Stimulated activated CD4-positive, alpha-beta T cell treated with anti-CD3 and anti-CD28 coated beads, Interleukin-1b, Interleukin-23, amount 100 ng/mL, for 1 hour (primary cell): Measurements from ENCODE around the gene BPIFB4.

Experiments used
- DNase-seq, 2 donors: peaks; one replicate each; pipeline ENCODE4 v3.0.0-alpha.2; 2020; ENCODE audit warnings: low read depth in 2 of 2

Gene BPIFB4

GRCh38 chr20:33061658-33062028 is 17.8 kb upstream of the BPIFB4 start:
- DNase-seq, result no peak

DNA sequence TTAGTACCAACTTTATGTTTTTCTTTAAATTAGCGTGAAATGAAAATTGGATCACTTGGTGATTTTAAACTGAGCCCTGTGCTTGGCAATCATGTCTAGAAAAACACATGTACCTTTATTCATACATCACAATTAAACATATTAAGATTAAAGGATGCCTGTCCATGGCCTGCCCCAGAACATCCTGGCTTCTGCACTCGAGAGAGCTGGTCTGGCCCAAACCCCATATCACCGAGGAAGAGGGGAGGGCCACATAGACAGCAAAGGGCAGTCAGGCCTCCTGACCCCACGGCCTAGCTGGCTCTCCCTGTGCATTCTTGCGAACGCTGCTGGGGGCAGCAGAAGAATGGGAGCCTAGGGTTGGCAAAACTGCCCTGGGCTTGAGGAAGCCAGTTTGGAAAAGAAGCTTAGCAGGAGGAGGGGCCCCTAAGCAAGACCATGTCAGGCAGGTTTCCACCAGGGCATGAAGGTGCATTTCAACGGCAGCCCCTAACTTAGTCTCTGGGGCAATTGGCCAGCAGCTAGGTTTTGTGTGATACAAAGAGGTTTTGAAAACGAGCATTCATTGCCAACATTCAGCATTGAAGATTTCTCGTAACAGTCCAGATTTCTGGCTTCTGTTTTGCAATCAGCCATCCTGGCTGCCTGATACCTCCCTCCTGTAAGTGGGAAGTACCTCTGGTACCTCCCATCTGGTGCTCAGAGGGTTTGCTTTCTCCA is 17.2 kb upstream of the BPIFB4 start:
- no peak for DNase-seq

DNA sequence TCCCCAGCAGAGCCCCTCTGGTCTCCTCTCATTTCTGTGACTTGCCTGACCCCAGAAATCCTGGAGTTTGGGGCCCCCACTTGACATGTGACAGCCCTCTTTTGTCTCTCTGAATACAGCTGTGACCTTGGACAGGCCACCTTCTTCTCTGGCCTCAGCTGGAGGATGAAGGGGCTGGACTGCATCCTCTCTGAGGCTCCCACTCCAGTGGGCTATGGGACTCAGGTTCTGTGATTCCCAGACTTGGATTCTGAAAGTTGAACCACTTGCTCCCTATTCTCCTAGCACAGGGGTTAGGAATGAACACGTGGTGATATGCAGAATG is 16.7 kb upstream of the BPIFB4 start:
- DNase-seq, result no peak

DNA sequence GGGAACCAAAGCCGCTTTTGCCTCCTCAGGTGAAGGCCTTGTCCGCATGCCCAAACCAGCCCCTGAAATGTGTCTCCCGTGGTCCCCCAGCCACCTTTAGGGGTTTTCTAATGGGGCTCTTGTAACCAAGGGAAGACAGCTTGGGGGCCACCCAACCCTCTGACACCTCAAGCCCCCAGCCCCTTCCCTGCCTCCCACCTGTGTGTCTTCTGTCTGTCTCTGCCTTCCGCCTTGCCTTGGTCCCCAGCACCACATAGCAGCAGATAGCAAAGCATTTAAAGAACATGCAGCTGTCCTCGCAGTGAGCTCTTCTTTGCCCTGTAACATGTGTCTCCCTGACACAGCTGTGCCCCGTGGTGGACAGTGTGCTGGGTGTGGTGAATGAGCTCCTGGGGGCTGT is 16.2 kb upstream of the BPIFB4 start:
- no peak for DNase-seq

DNA sequence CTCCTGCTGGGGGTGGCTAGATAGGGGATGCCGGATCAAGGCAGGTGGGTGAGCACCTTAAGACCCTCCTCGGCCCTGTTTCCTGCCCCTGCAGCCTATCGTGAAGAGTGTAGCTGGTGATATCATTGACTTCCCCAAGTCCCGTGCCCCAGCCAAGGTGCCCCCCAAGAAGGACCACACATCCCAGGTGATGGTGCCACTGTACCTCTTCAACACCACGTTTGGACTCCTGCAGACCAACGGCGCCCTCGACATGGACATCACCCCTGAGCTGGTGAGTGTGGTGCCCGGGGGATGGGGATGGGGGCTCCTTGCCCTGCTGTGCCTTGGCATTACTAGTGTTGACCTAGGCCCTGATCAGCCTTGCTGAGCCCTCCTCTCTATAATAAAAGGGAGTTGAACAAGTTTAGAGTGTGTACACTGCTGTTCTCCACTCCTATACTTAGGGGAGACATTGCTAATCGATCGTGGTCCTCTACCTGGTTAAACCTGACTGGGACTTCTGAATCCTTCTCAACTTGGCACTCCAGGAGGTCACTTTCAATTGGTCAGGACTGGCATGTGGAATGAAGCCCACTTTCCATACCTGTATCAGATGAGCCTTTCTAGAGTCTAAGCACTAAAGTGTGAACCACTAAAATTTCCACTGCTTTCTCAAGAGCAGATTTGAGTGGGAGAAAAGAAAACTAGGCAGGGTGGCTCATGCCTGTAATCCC is 14.7 kb upstream of the BPIFB4 start:
- no peak for DNase-seq

- DNase-seq, result no peak
Observed at GRCh38 chr20:33065785-33066184, 13.7 kb upstream of the BPIFB4 start.

- no peak for DNase-seq
Observed at GRCh38 chr20:33067806-33068205, 11.6 kb upstream of the BPIFB4 start.

DNA sequence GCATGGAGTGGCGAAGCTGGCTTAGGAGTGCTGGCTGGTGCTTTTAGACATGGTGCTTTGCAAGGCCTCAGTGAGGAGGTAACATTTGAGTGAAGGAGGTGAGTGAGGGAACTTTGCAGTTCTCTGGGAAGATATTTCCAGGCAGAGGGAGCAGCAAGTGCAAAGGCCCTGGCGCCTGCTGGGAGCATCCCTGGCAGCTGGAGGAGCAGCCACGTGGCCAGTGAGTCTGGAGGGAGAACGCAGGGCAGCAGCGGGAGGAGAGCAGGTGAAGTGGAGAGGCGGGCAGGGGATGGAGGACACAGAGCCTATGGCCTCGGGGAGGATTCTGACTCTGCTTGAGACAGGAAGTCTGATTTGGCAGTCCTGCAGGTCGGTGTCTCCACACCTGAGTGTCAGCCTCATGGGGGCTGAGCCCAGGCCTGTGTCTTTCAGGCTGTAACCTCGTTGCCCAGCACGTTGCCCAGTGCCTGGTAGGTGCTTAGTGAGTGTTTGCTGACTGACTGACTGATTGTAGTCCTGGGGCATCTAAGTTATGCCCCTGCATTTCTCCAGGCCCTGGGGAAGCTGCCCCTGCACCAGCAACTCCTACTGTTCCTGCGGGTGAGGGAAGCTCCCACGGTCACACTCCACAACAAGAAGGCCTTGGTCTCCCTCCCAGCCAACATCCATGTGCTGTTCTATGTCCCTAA is 11.0 kb upstream of the BPIFB4 start:
- no peak for DNase-seq

DNA sequence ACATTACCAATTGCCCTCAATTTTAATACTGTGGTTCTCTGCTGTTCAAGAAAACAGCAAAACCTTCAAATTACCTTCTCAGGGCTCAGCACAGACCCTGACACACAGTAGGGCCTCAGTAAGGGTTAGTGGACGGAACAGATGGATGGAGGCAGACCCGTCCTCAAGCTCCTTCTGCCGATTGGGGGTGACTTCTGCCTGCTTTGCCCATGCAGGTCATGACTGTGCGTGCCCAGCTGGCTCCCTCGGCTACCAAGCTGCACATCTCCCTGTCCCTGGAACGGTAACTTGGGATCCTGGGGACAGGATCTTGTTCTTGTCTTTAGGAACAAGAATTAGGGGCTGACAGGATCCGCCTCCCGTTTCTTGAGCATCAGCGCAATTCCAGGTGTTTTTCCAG is 9.8 kb upstream of the BPIFB4 start:
- no peak for DNase-seq

DNA sequence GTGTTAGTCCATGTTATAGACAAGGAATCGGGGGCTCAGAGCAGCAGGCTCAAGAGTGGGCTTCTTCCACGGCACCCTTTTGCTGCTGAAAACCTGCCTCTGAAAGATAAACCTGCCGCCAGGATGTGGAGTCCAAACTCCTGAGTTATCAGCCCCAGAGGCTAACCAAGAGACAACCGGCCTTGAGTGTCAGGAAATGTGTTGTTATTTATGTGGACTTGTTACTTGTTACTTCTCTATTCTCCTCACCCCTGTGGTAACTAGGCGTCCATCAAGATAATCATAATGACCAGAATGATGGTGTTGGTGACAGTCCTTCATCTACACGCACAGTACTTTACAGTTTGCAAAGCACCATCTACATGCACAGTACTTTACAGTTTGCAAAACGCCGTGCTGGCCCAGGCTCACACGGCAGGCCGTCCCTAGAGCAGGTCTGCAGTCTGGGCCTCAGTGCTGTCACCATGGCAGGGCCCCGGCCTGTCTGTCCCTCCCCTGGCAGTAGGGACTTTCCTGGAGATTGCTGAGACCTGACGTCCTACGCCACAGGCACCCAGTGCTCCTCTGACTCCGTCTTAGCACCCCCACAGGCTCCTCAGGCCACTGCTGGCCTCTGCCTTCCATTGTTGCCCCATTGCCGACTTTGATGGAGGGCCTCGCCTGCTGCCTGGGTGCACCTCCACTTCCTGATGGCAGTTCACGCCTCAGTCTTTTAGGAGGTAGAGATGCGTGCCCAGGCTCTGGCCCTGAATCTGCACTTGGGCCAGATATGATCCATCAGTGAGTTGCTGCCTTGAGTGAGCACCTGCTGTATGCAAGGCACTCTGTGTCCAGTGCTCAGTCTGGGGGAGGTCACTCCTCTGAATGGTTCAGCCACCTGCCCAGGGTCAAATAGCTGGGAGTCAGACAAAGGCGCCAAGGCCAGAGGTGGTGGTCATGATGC is 9.1 kb upstream of the BPIFB4 start:
- DNase-seq, result no peak

- no peak for DNase-seq
Observed at GRCh38 chr20:33071198-33071597, 8.2 kb upstream of the BPIFB4 start.

- DNase-seq, result no peak
Observed at GRCh38 chr20:33072362-33072761, 7.1 kb upstream of the BPIFB4 start.

DNA sequence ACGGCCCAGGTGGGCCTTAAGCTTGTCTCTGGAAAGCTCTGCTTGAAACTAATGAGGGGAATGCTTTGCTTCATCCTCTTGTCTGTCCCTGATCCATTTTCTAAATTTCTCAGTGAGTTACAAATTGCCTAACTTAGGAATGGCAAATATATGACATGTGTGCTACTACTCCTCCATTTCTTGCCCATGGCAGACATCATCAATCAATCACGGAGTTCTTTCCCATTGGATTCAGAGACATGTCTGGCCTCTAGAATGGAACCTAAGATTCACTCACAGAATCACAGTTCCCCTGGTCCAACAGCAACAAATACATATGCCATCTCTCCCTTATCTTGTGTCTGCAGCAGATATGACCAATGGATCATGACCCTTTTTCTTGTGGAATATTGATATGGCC is 6.6 kb upstream of the BPIFB4 start:
- no peak for DNase-seq

- no peak for DNase-seq
Observed at GRCh38 chr20:33074675-33075074, 4.8 kb upstream of the BPIFB4 start.

- DNase-seq, result no peak
Observed at GRCh38 chr20:33075281-33075680, 4.2 kb upstream of the BPIFB4 start.

GRCh38 chr20:33076662-33077372 is 2.6 kb upstream of the BPIFB4 start:
- DNase-seq, result no peak

- no peak for DNase-seq
Observed at GRCh38 chr20:33081411-33082154, 2.1 kb downstream of the BPIFB4 start.

- DNase-seq, result no peak
Observed at GRCh38 chr20:33082546-33082945, 3.1 kb downstream of the BPIFB4 start.

GRCh38 chr20:33083544-33084340 is 4.3 kb downstream of the BPIFB4 start:
- DNase-seq, result no peak

- no peak for DNase-seq
Observed at GRCh38 chr20:33084722-33085121, 5.3 kb downstream of the BPIFB4 start.
